Retinal pigment epithelial cell (primary cell): ENCODE results near the gene TGM2.

Source experiments
- DNase-seq: peaks from one replicate; pipeline ENCODE4 v3.0.0-alpha.2; 2010; ENCODE audit warnings: low read depth
- H3K4me3 ChIP-seq: 2 replicates; pipeline ENCODE4 v1.5.1; 2011; ENCODE audit warnings: mild to moderate bottlenecking, low read length, control low read depth, moderate library complexity
- CTCF ChIP-seq: conservative IDR thresholded peaks from 2 replicates; pipeline ENCODE4 v1.5.1; 2011; ENCODE audit warnings: low read depth, low read length, control low read depth, inconsistent platforms

The TGM2 gene

GRCh38 chr20:38165966-38166702, 1.1 kb upstream of the TGM2 start:
- no peak for DNase-seq
- no peak for TF ChIP-seq CTCF

GRCh38 chr20:38164624-38165088, 414 bp downstream of the TGM2 start:
- H3K4me3 ChIP-seq: peak overlapping the region; percentile 60
- no peak for DNase-seq
- no peak for TF ChIP-seq CTCF

More at GRCh38 chr20:38165966-38166702, 1.1 kb upstream of the TGM2 start:
- no peak overlapping the region for H3K4me3 ChIP-seq

GRCh38 chr20:38164069-38164468, 1.0 kb downstream of the TGM2 start:
- DNase-seq: no peak
- H3K4me3 ChIP-seq: peak overlapping the region; percentile 27
- no peak for TF ChIP-seq CTCF

- TF ChIP-seq CTCF: no peak
- peak overlapping the region; percentile 27 for H3K4me3 ChIP-seq
- DNase-seq: no peak
Observed at GRCh38 chr20:38162878-38163875, 1.9 kb downstream of the TGM2 start.

- no peak for TF ChIP-seq CTCF
- no peak overlapping the region for H3K4me3 ChIP-seq
- DNase-seq: no peak
Observed at GRCh38 chr20:38162149-38162548, 2.9 kb downstream of the TGM2 start.

- no peak for TF ChIP-seq CTCF
- H3K4me3 ChIP-seq: no peak overlapping the region
- DNase-seq: no peak
Observed at GRCh38 chr20:38161412-38161774, 3.7 kb downstream of the TGM2 start.
